Measurements from ENCODE around the gene DELE1.

DELE1 gene

GRCh38 chr5:141941779-141942178, 18.1 kb downstream of the DELE1 start:
- no peak for TF ChIP-seq CTCF (IDR thresholded peaks at IDR 0.05; ENCODE audit: extremely low read depth, missing control alignments)
- DNase-seq (ENCODE audit: low spot score) = no peak

- no peak for DNase-seq (ENCODE audit: low spot score)
- no peak for TF ChIP-seq CTCF (IDR thresholded peaks at IDR 0.05; ENCODE audit: extremely low read depth, missing control alignments)
Observed at GRCh38 chr5:141942185-141942857, 18.6 kb downstream of the DELE1 start.

- DNase-seq (ENCODE audit: low spot score) = no peak
- no peak for TF ChIP-seq CTCF (IDR thresholded peaks at IDR 0.05; ENCODE audit: extremely low read depth, missing control alignments)
Observed at GRCh38 chr5:141944076-141944475, 20.4 kb downstream of the DELE1 start.

- TF ChIP-seq CTCF (IDR thresholded peaks at IDR 0.05; ENCODE audit: extremely low read depth, missing control alignments) = no peak
- DNase-seq (ENCODE audit: low spot score) = no peak
Observed at GRCh38 chr5:141945511-141946051, 21.9 kb downstream of the DELE1 start.

GRCh38 chr5:141947316-141947715, 23.6 kb downstream of the DELE1 start:
- no peak for DNase-seq (ENCODE audit: low spot score)
- TF ChIP-seq CTCF (IDR thresholded peaks at IDR 0.05; ENCODE audit: extremely low read depth, missing control alignments) = no peak

- no peak for TF ChIP-seq CTCF (IDR thresholded peaks at IDR 0.05; ENCODE audit: extremely low read depth, missing control alignments)
- DNase-seq (ENCODE audit: low spot score) = no peak
Observed at GRCh38 chr5:141948812-141949211, 25.1 kb downstream of the DELE1 start.

GRCh38 chr5:141949511-141949910, 25.8 kb downstream of the DELE1 start:
- TF ChIP-seq CTCF (IDR thresholded peaks at IDR 0.05; ENCODE audit: extremely low read depth, missing control alignments) = no peak
- DNase-seq (ENCODE audit: low spot score) = no peak

All from GM20000 (cell line).